ENCODE measurements around the gene NT5C3B.
"Not testable (repeated sequence)": the region's sequence is repeated elsewhere in the genome, so short reads cannot be mapped to it uniquely, and the experiment has no call there.

The NT5C3B gene

DNA sequence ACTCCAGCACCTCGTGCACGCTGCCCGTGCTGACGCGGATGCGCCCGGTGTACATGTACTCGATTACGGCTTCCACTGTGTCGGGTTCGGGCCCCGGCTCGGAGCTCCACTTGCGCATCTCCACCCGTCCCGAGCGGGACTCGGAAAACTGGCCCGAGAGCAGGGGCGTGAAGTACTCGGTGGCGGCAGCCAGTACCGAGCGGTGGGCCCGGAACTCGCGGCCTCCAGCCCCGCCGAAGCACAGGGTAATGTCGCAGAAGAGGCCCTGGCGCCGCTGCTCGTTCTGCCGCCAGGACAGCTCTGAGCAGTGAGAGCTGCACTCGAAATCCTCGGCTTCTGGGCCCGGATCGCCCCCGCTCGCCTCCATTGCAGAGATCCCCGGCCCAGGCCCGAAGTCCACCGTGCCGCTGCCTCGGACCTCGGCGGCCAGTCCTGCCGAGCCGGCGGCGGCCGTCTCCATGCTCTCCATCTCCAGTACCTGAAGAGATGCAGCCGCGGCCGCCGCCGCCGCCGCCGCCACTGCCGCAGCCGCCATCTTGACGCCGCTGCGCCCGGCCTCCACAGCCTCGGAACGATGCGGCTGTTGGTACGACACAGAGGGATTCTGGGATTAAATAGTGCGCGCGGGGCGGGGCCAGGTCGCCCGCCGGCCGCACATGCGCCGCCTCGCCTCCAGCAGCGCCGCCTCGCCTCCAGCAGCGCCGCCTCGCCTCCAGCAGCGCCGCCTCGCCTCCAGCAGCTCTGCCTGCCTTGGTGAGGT lies 29.0 kb upstream of the NT5C3B start, which contains the start of gene KLHL11:
KLHL11 (minus strand) TSS at position 588 of the 760 bp plus-strand sequence; CDS start at position 535, 53 bp downstream.
- Histone ChIP-seq H3K4me3 (ENCODE audit: low read length) (peak within 1 kb of the TSS; percentile 73), H3K9ac (ENCODE audit: low read depth, low read length) (peak within 1 kb of the TSS; percentile 95), H3K36me3 (ENCODE audit: insufficient read depth, low read depth, low read length) (peaks cover 32% of the 10 kb centered on the region), H3K4me1 (ENCODE audit: insufficient read depth, low read length) (peaks cover 20% of the 10 kb centered on the region), H3K27ac (ENCODE audit: low read length) (peak within 1 kb of the TSS; percentile 64), H3K27me3 (ENCODE audit: insufficient read depth, low read length) (no peaks in the 10 kb centered on the region), H3K9me3 (ENCODE audit: insufficient read depth, low read depth, low read length) (no peaks in the 10 kb centered on the region)

DNA sequence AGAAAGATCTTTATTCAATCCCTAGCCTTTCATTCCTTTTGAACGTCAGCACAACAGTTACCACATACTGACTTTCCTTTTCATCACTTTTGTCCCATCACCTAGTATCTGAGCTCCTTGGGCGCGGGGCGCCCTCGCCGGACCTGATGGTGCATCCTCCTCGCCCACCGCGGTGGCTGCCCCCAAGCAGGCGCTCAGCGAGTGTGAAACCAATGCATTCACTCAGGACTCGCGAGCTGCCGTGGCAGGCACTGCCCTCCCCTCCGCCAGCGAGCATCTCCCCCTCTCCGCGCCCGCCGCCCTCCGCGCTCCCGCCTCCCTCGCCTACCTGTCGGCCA lies 28.4 kb upstream of the NT5C3B start:
- Histone ChIP-seq H3K27ac (ENCODE audit: low read length) (peak overlapping the region; percentile 64), H3K4me3 (ENCODE audit: low read length) (peak overlapping the region; percentile 73)

DNA sequence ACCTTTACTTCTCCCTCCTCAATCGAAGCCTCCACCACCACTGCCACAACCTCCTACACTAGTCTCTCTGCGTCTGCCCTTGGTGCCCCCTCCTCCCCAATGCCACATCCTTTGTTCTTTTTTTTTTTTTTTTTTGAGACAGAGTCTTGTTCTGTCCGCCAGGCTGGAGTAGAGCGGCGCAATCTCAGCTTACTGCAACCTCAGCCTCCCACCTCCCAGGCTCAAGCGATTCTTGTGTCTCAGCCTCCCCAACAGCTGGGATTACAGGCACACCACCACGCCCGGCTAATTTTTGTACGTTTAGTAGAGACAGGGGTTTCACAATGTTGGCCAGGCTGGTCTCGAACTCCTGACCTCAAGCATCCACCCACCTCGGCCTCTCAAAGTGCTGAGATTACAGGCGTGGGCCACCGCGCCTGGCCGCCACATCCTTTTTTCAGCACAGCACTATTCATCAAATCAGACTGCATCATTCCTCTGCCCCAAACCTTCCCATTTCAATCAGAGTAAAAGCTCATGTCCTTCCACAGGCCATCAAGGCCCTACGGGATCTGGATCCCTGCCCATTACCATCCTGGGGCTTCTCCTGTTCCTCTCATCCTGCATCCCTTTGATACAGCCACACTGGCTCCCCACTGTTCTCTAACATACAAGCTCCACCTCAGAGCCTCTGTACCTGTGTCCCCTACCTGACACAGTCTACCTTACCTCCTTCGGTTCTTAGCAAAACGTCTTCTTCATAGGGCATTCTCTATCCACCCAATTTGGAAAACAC lies 27.2 kb upstream of the NT5C3B start:
- Histone ChIP-seq H3K4me1 (ENCODE audit: insufficient read depth, low read length) (peaks cover 20% of the 10 kb centered on the region), H3K4me3 (ENCODE audit: low read length) (peak overlapping the region; percentile 73), H3K9ac (ENCODE audit: low read depth, low read length) (peak overlapping the region; percentile 1; the same call in 1 of the 2 replicates), H3K27ac (ENCODE audit: low read length) (no peak overlapping the region), H3K27me3 (ENCODE audit: insufficient read depth, low read length) (no peaks in the 10 kb centered on the region), H3K36me3 (ENCODE audit: insufficient read depth, low read depth, low read length) (peaks cover 15% of the 10 kb centered on the region), H3K9me3 (ENCODE audit: insufficient read depth, low read depth, low read length) (no peaks in the 10 kb centered on the region)

More for the DNA sequence above, 28.4 kb upstream of the NT5C3B start:
- peaks cover 27% of the 10 kb centered on the region for H3K36me3 ChIP-seq (ENCODE audit: insufficient read depth, low read depth, low read length)
- H3K4me1 ChIP-seq (ENCODE audit: insufficient read depth, low read length) = peaks cover 20% of the 10 kb centered on the region
- H3K9ac ChIP-seq (ENCODE audit: low read depth, low read length) = peak overlapping the region; percentile 95
- no peaks in the 10 kb centered on the region for H3K27me3 ChIP-seq (ENCODE audit: insufficient read depth, low read length)
- no peaks in the 10 kb centered on the region for H3K9me3 ChIP-seq (ENCODE audit: insufficient read depth, low read depth, low read length)

DNA sequence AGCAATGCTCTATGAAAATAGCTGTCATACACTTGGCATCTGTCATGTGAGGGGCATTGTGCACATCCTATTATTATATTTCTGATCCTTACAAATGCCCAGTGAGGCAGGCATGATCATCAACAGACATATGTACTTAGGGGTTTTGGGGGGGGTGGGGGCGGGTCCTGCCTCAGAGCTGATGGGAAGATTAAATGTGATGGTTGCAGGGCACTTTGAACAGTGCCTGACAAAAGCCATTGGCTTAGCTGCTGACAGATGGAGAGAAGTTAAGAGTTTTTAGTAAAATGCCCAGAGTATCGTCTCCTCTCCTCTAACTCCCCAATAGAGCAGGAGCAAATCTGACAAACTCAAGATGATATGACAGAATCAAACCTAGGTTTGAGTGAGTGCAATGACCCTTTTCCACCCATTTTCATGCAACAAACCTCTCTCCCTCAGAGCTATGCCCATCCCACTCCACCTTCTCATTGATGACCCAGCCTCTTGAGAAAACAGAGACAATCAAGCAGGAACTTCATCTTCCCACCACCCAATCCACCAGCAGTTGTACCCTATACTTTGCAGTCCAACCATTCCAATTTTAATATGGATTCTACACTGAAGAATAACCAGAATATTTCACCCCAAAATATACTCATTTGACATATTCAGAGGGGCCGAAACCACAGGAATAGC lies 24.4 kb upstream of the NT5C3B start:
- H3K9ac ChIP-seq (ENCODE audit: low read depth, low read length) = no peak overlapping the region
- peaks cover 20% of the 10 kb centered on the region for H3K4me1 ChIP-seq (ENCODE audit: insufficient read depth, low read length)
- no peak overlapping the region for H3K27ac ChIP-seq (ENCODE audit: low read length)
- no peaks in the 10 kb centered on the region for H3K27me3 ChIP-seq (ENCODE audit: insufficient read depth, low read length)
- H3K4me3 ChIP-seq (ENCODE audit: low read length) = peak overlapping the region; percentile 29; the same call in 1 of the 2 replicates
- no peaks in the 10 kb centered on the region for H3K36me3 ChIP-seq (ENCODE audit: insufficient read depth, low read depth, low read length)
- no peaks in the 10 kb centered on the region for H3K9me3 ChIP-seq (ENCODE audit: insufficient read depth, low read depth, low read length)

DNA sequence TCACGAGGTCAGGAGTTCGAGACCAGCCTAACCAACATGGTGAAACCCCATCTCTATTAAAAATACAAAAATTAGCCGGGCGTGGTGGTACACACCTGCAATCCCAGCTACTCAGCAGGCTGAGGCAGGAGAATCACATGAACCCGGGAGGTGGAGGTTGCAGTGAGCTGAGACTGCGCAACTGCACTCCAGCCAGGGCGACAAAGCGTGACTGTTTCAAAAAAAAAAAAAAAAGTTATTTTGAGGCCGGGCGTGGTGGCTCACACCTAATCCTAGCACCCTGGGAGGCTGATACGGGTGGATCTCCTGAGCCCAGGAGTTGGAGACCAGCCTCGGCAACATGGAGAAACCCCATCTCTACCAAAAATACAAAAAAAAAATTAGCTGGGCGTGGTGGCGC lies 15.3 kb upstream of the NT5C3B start:
- H3K9ac ChIP-seq (ENCODE audit: low read depth, low read length); H3K4me1 ChIP-seq (ENCODE audit: insufficient read depth, low read length); H3K4me3 ChIP-seq (ENCODE audit: low read length); H3K27me3 ChIP-seq (ENCODE audit: insufficient read depth, low read length); H3K9me3 ChIP-seq (ENCODE audit: insufficient read depth, low read depth, low read length); H3K27ac ChIP-seq (ENCODE audit: low read length): not testable (repeated sequence)
- peaks cover 25% of the 10 kb centered on the region for H3K36me3 ChIP-seq (ENCODE audit: insufficient read depth, low read depth, low read length)

DNA sequence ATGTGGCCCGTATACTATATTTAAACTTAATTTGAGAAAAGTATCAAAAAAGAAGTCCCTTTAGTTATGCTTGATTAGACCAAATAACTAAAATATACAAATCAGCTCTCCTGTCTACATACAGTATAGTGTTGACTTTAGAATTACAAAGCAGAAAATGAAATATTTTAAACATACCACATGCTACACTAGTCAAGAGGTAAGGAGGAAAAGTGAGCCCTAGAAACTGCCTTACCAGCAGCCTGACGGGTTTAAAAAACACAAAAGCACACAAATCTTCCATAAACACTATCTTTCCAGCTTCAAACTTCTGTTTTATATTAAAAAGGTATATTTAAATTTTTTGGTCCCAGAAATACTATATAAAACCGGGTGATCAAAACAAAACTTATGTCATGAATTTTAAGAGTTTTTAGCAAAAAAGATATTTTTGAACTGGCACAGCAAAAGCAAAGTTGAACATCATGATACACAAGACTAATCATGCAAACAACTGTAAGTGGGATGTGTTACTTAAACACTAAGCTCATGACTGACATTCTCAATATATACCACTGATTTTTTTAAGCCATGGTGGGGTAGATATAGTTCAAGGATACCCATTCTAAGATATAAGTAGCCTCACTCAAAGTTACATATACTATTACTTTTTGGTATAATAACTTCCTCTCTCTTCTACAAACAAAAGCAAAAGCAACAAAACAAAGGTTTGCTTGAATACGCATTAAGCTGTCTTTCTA lies 13.4 kb upstream of the NT5C3B start:
- no peak overlapping the region for H3K9ac ChIP-seq (ENCODE audit: low read depth, low read length)
- no peaks in the 10 kb centered on the region for H3K27me3 ChIP-seq (ENCODE audit: insufficient read depth, low read length)
- H3K36me3 ChIP-seq (ENCODE audit: insufficient read depth, low read depth, low read length) = peaks cover 19% of the 10 kb centered on the region
- H3K4me1 ChIP-seq (ENCODE audit: insufficient read depth, low read length) = no peaks in the 10 kb centered on the region
- H3K4me3 ChIP-seq (ENCODE audit: low read length) = no peak overlapping the region
- no peak overlapping the region for H3K27ac ChIP-seq (ENCODE audit: low read length)
- H3K9me3 ChIP-seq (ENCODE audit: insufficient read depth, low read depth, low read length) = no peaks in the 10 kb centered on the region

DNA sequence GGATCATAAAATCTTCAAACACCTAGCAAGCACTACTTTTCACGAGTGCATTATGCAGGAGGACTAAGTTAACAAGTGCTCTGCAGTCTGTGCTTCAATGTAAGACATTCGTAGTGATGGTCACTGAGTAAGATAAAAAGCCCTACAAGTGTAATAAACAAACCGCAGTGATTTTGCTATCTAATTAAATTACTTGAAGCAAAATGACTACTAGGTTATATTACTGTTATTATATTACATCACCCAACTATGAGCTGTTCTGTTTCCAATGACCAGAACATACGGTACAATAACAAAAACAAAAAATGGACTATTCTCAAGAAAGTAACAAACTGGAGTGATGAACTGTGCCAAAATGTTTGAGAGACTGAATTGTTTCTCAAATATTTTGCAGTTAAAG lies 12.8 kb upstream of the NT5C3B start:
- Histone ChIP-seq H3K4me3 (ENCODE audit: low read length) (no peak overlapping the region), H3K9ac (ENCODE audit: low read depth, low read length) (no peak overlapping the region), H3K9me3 (ENCODE audit: insufficient read depth, low read depth, low read length) (no peaks in the 10 kb centered on the region), H3K27ac (ENCODE audit: low read length) (no peak overlapping the region), H3K27me3 (ENCODE audit: insufficient read depth, low read length) (no peaks in the 10 kb centered on the region), H3K4me1 (ENCODE audit: insufficient read depth, low read length) (no peaks in the 10 kb centered on the region), H3K36me3 (ENCODE audit: insufficient read depth, low read depth, low read length) (peaks cover 12% of the 10 kb centered on the region)

DNA sequence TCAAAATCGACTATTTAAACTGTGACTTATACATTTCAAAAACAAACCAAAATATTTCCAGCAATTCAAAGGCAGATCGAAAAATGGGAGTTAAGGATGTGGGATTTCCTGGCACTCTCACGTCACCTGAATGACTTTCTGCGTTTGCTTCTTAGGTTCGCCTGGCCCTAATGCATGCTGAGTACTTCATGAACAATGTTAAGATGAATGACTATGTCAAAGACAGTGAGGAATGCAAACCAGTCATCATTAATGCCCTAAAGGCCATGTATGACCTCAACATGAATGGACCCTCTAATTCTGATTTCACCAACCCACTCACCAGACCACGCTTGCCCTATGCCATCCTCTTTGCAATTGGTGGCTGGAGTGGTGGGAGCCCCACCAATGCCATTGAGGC lies 8.9 kb upstream of the NT5C3B start:
- no peaks in the 10 kb centered on the region for H3K36me3 ChIP-seq (ENCODE audit: insufficient read depth, low read depth, low read length)
- H3K4me1 ChIP-seq (ENCODE audit: insufficient read depth, low read length) = no peaks in the 10 kb centered on the region
- H3K9me3 ChIP-seq (ENCODE audit: insufficient read depth, low read depth, low read length) = no peaks in the 10 kb centered on the region
- H3K27ac ChIP-seq (ENCODE audit: low read length) = no peak overlapping the region
- no peaks in the 10 kb centered on the region for H3K27me3 ChIP-seq (ENCODE audit: insufficient read depth, low read length)
- no peak overlapping the region for H3K4me3 ChIP-seq (ENCODE audit: low read length)
- H3K9ac ChIP-seq (ENCODE audit: low read depth, low read length) = no peak overlapping the region

DNA sequence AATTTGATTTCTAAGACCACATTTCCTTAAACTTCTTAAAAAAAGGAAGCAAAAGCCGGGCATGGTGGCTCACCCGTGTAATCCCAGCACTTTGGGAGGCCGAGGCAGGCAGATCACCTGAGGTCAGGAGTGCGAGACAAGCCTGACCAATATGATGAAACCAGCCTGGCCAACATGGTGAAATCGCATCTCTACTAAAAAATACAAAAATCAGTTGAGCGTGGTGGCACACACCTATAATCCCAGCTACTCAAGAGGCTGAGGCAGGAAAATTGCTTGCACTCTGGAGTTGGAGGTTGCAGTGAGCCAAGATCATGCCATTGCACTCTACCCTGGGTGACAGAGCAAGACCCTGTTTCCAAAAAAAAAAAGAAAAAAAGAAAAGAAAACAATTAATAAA lies 4.7 kb upstream of the NT5C3B start:
- not testable (repeated sequence) for H3K9me3 ChIP-seq (ENCODE audit: insufficient read depth, low read depth, low read length); H3K36me3 ChIP-seq (ENCODE audit: insufficient read depth, low read depth, low read length); H3K4me3 ChIP-seq (ENCODE audit: low read length)

DNA sequence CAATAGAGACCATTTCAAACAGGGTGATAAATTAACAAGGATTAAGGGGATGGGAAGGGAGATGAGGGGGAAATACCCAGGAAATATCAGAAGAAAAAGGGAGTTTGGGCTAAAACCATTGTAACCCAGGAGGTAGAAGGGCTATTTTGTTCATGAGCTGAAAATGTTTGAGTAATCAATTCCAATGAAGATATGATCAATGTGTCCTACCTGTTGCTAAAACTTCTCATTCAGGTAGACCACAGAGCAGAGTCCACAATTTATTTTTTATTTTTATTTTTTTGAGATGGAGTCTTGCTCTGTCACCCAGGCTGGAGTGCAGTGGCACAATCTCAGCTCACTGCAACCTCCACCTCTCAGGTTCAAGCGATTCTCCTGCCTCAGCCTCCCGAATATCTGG lies 3.4 kb upstream of the NT5C3B start:
- H3K4me1 ChIP-seq (ENCODE audit: insufficient read depth, low read length); H3K9me3 ChIP-seq (ENCODE audit: insufficient read depth, low read depth, low read length); H3K36me3 ChIP-seq (ENCODE audit: insufficient read depth, low read depth, low read length); H3K9ac ChIP-seq (ENCODE audit: low read depth, low read length); H3K27ac ChIP-seq (ENCODE audit: low read length); H3K4me3 ChIP-seq (ENCODE audit: low read length): not testable (repeated sequence)
- H3K27me3 ChIP-seq (ENCODE audit: insufficient read depth, low read length) = peaks cover 15% of the 10 kb centered on the region

More for the DNA sequence above, 4.7 kb upstream of the NT5C3B start:
- not testable (repeated sequence) for H3K27ac ChIP-seq (ENCODE audit: low read length); H3K9ac ChIP-seq (ENCODE audit: low read depth, low read length); H3K4me1 ChIP-seq (ENCODE audit: insufficient read depth, low read length)
- H3K27me3 ChIP-seq (ENCODE audit: insufficient read depth, low read length) = peaks cover 15% of the 10 kb centered on the region
